ENCODE measurements around the gene ORC3. TPM values are rescaled to one million over a fixed set of nuclear protein-coding genes. Genes with fewer than 3 reads are reported as not detected.
A peak's percentile ranks its signal among the peaks of the same experiment; 100 is the strongest.

The ORC3 gene
- total and polyA plus RNA-seq, 10 of the 15 experiments (the other 5 are each of a cell fraction or from before 2014, with no cell fraction given), result 27.2 to 76.3 (median 54.6) TPM

DNA sequence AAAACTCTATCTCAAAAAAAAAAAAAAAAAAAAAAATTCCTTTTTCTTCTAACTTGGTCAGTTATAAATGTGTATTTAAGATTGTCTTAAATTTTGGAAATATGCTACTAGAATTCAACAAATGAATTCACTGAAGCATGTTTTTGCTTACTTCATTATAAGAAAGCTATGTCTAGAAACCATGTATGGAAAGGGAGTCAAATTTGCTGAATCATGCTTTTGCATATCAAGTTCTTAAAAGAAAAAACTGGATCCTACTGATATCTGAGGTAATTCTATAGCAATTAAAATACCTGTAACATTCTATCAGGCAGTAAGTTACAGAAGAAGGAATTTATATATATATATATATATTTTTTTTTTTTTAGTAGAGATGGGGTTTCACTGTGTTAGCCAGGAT lies 84.4 kb downstream of the ORC3 start (continued):
- TF ChIP-seq, protein P1, sequence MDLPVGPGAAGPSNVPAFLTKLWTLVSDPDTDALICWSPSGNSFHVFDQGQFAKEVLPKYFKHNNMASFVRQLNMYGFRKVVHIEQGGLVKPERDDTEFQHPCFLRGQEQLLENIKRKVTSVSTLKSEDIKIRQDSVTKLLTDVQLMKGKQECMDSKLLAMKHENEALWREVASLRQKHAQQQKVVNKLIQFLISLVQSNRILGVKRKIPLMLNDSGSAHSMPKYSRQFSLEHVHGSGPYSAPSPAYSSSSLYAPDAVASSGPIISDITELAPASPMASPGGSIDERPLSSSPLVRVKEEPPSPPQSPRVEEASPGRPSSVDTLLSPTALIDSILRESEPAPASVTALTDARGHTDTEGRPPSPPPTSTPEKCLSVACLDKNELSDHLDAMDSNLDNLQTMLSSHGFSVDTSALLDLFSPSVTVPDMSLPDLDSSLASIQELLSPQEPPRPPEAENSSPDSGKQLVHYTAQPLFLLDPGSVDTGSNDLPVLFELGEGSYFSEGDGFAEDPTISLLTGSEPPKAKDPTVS (IDR thresholded peaks at IDR 0.05; ENCODE audit: low read depth, low read length), result no peak
- no peak for TF ChIP-seq TAF1 (IDR thresholded peaks at IDR 0.05; ENCODE audit: borderline replicate concordance, low read depth, low read length)

DNA sequence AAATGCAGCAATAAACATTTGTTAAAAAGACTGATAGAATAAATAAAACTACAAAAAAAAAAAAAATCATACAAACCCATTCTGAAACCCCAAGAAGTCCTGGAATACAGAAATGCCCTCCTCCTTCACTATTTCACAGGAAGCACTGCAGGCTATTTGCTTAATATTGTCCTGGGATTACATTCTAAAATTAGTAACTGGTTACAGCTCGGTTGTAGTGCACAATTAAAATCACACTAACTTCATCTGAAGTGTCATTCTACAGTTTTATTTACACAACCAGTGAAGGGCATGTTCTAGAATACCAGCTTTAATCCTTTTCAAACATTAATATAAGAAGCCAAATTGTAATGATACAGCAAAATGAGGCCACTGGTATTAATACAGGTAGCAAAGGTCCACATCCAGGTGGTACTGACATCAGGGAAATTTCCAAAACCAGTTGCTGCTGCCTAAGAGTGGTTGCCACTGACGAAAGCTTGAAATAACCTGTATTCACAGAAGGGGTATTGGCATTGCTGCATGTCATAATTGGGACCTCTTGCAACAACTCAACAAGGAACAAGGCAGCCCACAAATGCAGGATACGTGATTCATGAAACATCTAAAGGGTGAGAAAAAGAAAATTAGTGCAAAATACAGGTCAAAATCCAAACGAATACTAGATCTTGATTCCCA lies 85.2 kb downstream of the ORC3 start:
- Histone ChIP-seq H3K27me3 (replicated peaks in 1 of 2; ENCODE audit: control insufficient read depth in 2 of 2, insufficient read depth in 2 of 2, low read length in 1 of 2) (no peaks in the 10 kb centered on the region), H3K27ac (ENCODE audit: control insufficient read depth, insufficient read depth) (no peak overlapping the region), H2AFZ (ENCODE audit: control insufficient read depth, low read depth, low read length) (no peak overlapping the region), H3K4me2 (ENCODE audit: control insufficient read depth, insufficient read depth) (no peak overlapping the region), H3K9ac (ENCODE audit: control insufficient read depth, insufficient read depth, low read length) (no peak overlapping the region), H3K4me1 (ENCODE audit: control insufficient read depth, insufficient read depth, low read length) (no peaks in the 10 kb centered on the region), H3K4me3 (no peak overlapping the region), H3K36me3 (ENCODE audit: control insufficient read depth in 2 of 2, insufficient read depth in 2 of 2, low read length in 1 of 2) (peaks cover 4 to 46% of the 10 kb centered on the region in 2 experiments), H3K9me3 (replicated peaks; ENCODE audit: control insufficient read depth, insufficient read depth, low read length) (no peaks in the 10 kb centered on the region), H4K20me1 (ENCODE audit: control insufficient read depth, insufficient read depth) (no peaks in the 10 kb centered on the region), H3K79me2 (ENCODE audit: control insufficient read depth, insufficient read depth, low read length) (peaks cover 13% of the 10 kb centered on the region)
- CTCF ChIA-PET, result interaction anchor here (1.3 to 1.7 kb wide), 2 partner anchors 10 to 157 kb away, joined by 4 read pairs; no protein-coding TSS in a partner anchor
- WGBS (ENCODE audit: insufficient coverage, insufficient replicate concordance, low lambda C conversion rate, missing lambda C conversion rate), result 53% methylated on average over 4 of the region's 4 CpGs
- TF ChIP-seq RFX5 (IDR thresholded peaks at IDR 0.05; ENCODE audit: low read depth, low read length) (no peak), ZNF384 (IDR thresholded peaks at IDR 0.05; ENCODE audit: borderline replicate concordance, low read depth, low read length) (no peak), POU2F2 (IDR thresholded peaks at IDR 0.05; ENCODE audit: borderline replicate concordance, low read depth, low read length) (no peak), WRNIP1 (IDR thresholded peaks at IDR 0.05; ENCODE audit: borderline replicate concordance, low read depth, low read length) (no peak), EGR1 (IDR thresholded peaks at IDR 0.05; ENCODE audit: borderline replicate concordance in 1 of 2, low read depth in 2 of 2, low read length in 2 of 2) (no peak), IKZF1 (conservative IDR thresholded peaks at IDR 0.05) (no peak), ZNF217 (IDR thresholded peaks at IDR 0.05) (no peak), JUNB (IDR thresholded peaks at IDR 0.05) (no peak), NFXL1 (IDR thresholded peaks at IDR 0.05; ENCODE audit: borderline replicate concordance) (no peak)
- TF ChIP-seq, protein P2, sequence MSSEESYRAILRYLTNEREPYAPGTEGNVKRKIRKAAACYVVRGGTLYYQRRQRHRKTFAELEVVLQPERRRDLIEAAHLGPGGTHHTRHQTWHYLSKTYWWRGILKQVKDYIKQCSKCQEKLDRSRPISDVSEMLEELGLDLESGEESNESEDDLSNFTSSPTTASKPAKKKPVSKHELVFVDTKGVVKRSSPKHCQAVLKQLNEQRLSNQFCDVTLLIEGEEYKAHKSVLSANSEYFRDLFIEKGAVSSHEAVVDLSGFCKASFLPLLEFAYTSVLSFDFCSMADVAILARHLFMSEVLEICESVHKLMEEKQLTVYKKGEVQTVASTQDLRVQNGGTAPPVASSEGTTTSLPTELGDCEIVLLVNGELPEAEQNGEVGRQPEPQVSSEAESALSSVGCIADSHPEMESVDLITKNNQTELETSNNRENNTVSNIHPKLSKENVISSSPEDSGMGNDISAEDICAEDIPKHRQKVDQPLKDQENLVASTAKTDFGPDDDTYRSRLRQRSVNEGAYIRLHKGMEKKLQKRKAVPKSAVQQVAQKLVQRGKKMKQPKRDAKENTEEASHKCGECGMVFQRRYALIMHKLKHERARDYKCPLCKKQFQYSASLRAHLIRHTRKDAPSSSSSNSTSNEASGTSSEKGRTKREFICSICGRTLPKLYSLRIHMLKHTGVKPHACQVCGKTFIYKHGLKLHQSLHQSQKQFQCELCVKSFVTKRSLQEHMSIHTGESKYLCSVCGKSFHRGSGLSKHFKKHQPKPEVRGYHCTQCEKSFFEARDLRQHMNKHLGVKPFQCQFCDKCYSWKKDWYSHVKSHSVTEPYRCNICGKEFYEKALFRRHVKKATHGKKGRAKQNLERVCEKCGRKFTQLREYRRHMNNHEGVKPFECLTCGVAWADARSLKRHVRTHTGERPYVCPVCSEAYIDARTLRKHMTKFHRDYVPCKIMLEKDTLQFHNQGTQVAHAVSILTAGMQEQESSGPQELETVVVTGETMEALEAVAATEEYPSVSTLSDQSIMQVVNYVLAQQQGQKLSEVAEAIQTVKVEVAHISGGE (CRISPR knock-in tag; IDR thresholded peaks at IDR 0.05), result no peak
- POLR2A ChIA-PET, result interaction anchor here (0.7 kb wide), 1 partner anchor 8 kb away, joined by 3 read pairs; no protein-coding TSS in a partner anchor
- RAD21 ChIA-PET (ENCODE audit: unreplicated experiment), result no interaction called here
- FAIRE-seq (no peak), ATAC-seq (no peak), DNase-seq (ENCODE audit: low read depth, low spot score) (no peak)
- intact Hi-C loops (cut with micrococcal nuclease; ENCODE audit: unreplicated experiment) (no loop called here), in situ Hi-C loops (cut with MboI) (no loop called here)
- TSS peak; percentile 44 for BruUV-seq (replicated peaks)
- SMC1A ChIA-PET (ENCODE audit: uncharacterized antibody, unreplicated experiment), result no interaction called here
